ENCODE measurements around the gene TMEM139.

TMEM139 gene

GRCh38 chr7:143316492-143316891, 31.7 kb downstream of the TMEM139 start:
- no peak for DNase-seq
- in situ Hi-C loops (cut with MboI; ENCODE audit: low pct_unique_long_range_greater_than_20kb, low sequenced_read_pairs), result no loop called here

GRCh38 chr7:143318661-143319060, 33.9 kb downstream of the TMEM139 start:
- in situ Hi-C loops (cut with MboI; ENCODE audit: low pct_unique_long_range_greater_than_20kb, low sequenced_read_pairs), result no loop called here
- DNase-seq, result no peak

- in situ Hi-C loops (cut with MboI; ENCODE audit: low pct_unique_long_range_greater_than_20kb, low sequenced_read_pairs), result no loop called here
- no peak for DNase-seq
Measured at GRCh38 chr7:143320620-143321019, 35.9 kb downstream of the TMEM139 start.

GRCh38 chr7:143321242-143321641, 36.5 kb downstream of the TMEM139 start:
- in situ Hi-C loops (cut with MboI; ENCODE audit: low pct_unique_long_range_greater_than_20kb, low sequenced_read_pairs), result no loop called here
- DNase-seq, result no peak

- in situ Hi-C loops (cut with MboI; ENCODE audit: low pct_unique_long_range_greater_than_20kb, low sequenced_read_pairs), result no loop called here
- DNase-seq, result no peak
Measured at GRCh38 chr7:143321734-143322133, 37.0 kb downstream of the TMEM139 start.

- DNase-seq, result peak; percentile 13
- in situ Hi-C loops (cut with MboI; ENCODE audit: low pct_unique_long_range_greater_than_20kb, low sequenced_read_pairs), result no loop called here
Measured at GRCh38 chr7:143322760-143323633, 38.2 kb downstream of the TMEM139 start.

GRCh38 chr7:143323653-143324052, 38.9 kb downstream of the TMEM139 start:
- DNase-seq, result no peak
- in situ Hi-C loops (cut with MboI; ENCODE audit: low pct_unique_long_range_greater_than_20kb, low sequenced_read_pairs), result no loop called here

- no peak for DNase-seq
- in situ Hi-C loops (cut with MboI; ENCODE audit: low pct_unique_long_range_greater_than_20kb, low sequenced_read_pairs), result no loop called here
Measured at GRCh38 chr7:143325240-143325639, 40.5 kb downstream of the TMEM139 start.

- DNase-seq, result no peak
- in situ Hi-C loops (cut with MboI; ENCODE audit: low pct_unique_long_range_greater_than_20kb, low sequenced_read_pairs), result no loop called here
Measured at GRCh38 chr7:143327903-143328302, 43.1 kb downstream of the TMEM139 start.

GRCh38 chr7:143329471-143330170, 44.9 kb downstream of the TMEM139 start:
- DNase-seq, result no peak
- in situ Hi-C loops (cut with MboI; ENCODE audit: low pct_unique_long_range_greater_than_20kb, low sequenced_read_pairs), result no loop called here

GRCh38 chr7:143331179-143331801, 46.5 kb downstream of the TMEM139 start:
- in situ Hi-C loops (cut with MboI; ENCODE audit: low pct_unique_long_range_greater_than_20kb, low sequenced_read_pairs), result no loop called here
- peak; percentile 25 for DNase-seq

GRCh38 chr7:143334244-143334643, 49.5 kb downstream of the TMEM139 start:
- no peak for DNase-seq
- in situ Hi-C loops (cut with MboI; ENCODE audit: low pct_unique_long_range_greater_than_20kb, low sequenced_read_pairs), result no loop called here

GRCh38 chr7:143337216-143337615, 52.5 kb downstream of the TMEM139 start:
- in situ Hi-C loops (cut with MboI; ENCODE audit: low pct_unique_long_range_greater_than_20kb, low sequenced_read_pairs), result no loop called here
- DNase-seq, result no peak

Data from KBM-7 (cell line).